Ovary (tissue), 9 donors: ENCODE measurements around the gene NIPAL1. TPM values are rescaled to one million over a fixed set of nuclear protein-coding genes. Genes with fewer than 3 reads are reported as not detected.

Experiments used
- DNase-seq, 5 donors: peaks; one replicate each; pipeline ENCODE4 v3.0.0-alpha.2; 2019 to 2020
- H3K27ac ChIP-seq, 2 donors: fragments of 200-600 bp; one replicate each; pipeline versions ENCODE4 v1.5.1 to v1.8.0; 2019 to 2022
- H3K27me3 ChIP-seq: fragments of 200-600 bp; one replicate; pipeline ENCODE4 v1.8.0; 2022
- H3K36me3 ChIP-seq: fragments of 200-600 bp; sonication (generic); one replicate; pipeline ENCODE4 v1.5.1; 2019
- H3K4me1 ChIP-seq: one replicate; pipeline ENCODE4 v1.8.1; 2013; ENCODE audit warnings: mild to moderate bottlenecking, moderate library complexity; ENCODE audit not compliant: insufficient read depth
- H3K4me3 ChIP-seq: fragments of 200-600 bp; sonication (generic); one replicate; pipeline ENCODE4 v1.5.1; 2017
- H3K9me3 ChIP-seq, 2 donors: fragments of 200-600 bp in 1 of 2; sonication (generic) in 1 of 2; one replicate each; pipeline versions ENCODE4 v1.5.1 to v1.8.1; 2013 to 2019; ENCODE audit warnings: mild to moderate bottlenecking in 1 of 2, moderate library complexity in 1 of 2
- CTCF ChIP-seq, 3 donors: fragments of 450-650 bp in 2 of 3; fragments of 200-600 bp in 1 of 3; IDR thresholded peaks; one replicate each; pipeline versions ENCODE4 v1.5.1 to v1.8.0; 2016 to 2022; ENCODE audit warnings: antibody characterized with exemption in 3 of 3, mild to moderate bottlenecking in 1 of 3
- EP300 ChIP-seq: sonication (generic); formaldehyde crosslinking; IDR thresholded peaks from one replicate; pipeline ENCODE4 v1.6.1; 2017; ENCODE audit warnings: antibody characterized with exemption
- POLR2A ChIP-seq: fragments of 450-650 bp; IDR thresholded peaks from one replicate; pipeline ENCODE4 v1.6.1; 2017; ENCODE audit warnings: antibody characterized with exemption, mild to moderate bottlenecking, moderate library complexity
- WGBS, 3 donors: extraction: QIAGEN DNeasy Blood & Tissue Kit in 1 of 3; methylation state at CpG; one replicate each; pipeline versions ENCODE4 v1.1.5 to v1.1.7; 2013 to 2017; 5-methylcytosine and 5-hydroxymethylcytosine counted together
- intact Hi-C, 4 donors: fragments of 100-400 bp; cut with DNase I; formaldehyde crosslinking; loops; one replicate each; pipeline versions ENCODE4 v1.11.0 to v1.15.1; 2022 to 2023
- polyA plus RNA-seq, 2 donors: library from polyadenylated mRNA; stranded (reverse); fragments of 200-250 nt in 1 of 2; fragments of 350-450 nt in 1 of 2; fragmentation: Illumina TruSeq in 1 of 2; extraction: RNeasy Lipid Tissue Mini Kit (QIAGEN cat#74804) in 1 of 2; gene quantifications; one replicate each; pipeline ENCODE4 v1.2.3, GENCODE V29; 2013 to 2014
- total RNA-seq, 7 donors: library from RNA; depleted of rRNA in 2 of 7; stranded (reverse); fragments of >200 nt in 2 of 7; fragmentation: NEBNext Ultra II Directional in 3 of 7; extraction: Animal tissue kit (Norgen Biotek cat#: 25700) in 3 of 7; gene quantifications; one replicate each; pipeline versions ENCODE4 v1.1.0 to v1.2.4, GENCODE V29; 2016 to 2023
- donor health status: DM: no; HTN: no; CAD: no; lungs with moderate emphysema.
- donor health status: DM: no; HTN: no; CAD: no.
- donor health status: Bipolar disorder and iron deficiency.
- donor health status: DM: yes; HTN: yes; CAD: no.
- donor health status: DM: no; HTN: no; CAD: no.
- donor health status: DM: yes; HTN: yes; CAD: no.

The NIPAL1 gene
- total and polyA plus RNA-seq, 9 donors = 0.05 to 1.8 (median 0.48) TPM; not detected in 2

GRCh38 chr4:48033412-48033811 is 16.8 kb downstream of the NIPAL1 start:
- Histone ChIP-seq H3K27ac (no peak overlapping the region), H3K27me3 (no peaks in the 10 kb centered on the region), H3K4me3 (no peak overlapping the region), H3K9me3 (no peaks in the 10 kb centered on the region), H3K4me1 (no peaks in the 10 kb centered on the region), H3K36me3 (no peaks in the 10 kb centered on the region)
- no peak for TF ChIP-seq EP300
- TF ChIP-seq CTCF (IDR thresholded peaks at IDR 0.05) = no peak
- no peak for TF ChIP-seq POLR2A
- intact Hi-C loops = no loop called here
- no peak for DNase-seq

- no peak overlapping the region for H3K4me3 ChIP-seq
- no peak overlapping the region for H3K27ac ChIP-seq
- 57 to 88% (median 84%) methylated on average over 1 of the region's 1 CpG for WGBS, 3 donors
- intact Hi-C loops = no loop called here
- no peaks in the 10 kb centered on the region for H3K9me3 ChIP-seq
- DNase-seq = no peak
- no peak for TF ChIP-seq EP300
- TF ChIP-seq POLR2A = no peak
- TF ChIP-seq CTCF (IDR thresholded peaks at IDR 0.05) = no peak
- H3K36me3 ChIP-seq = no peaks in the 10 kb centered on the region
- H3K4me1 ChIP-seq = no peaks in the 10 kb centered on the region
- no peaks in the 10 kb centered on the region for H3K27me3 ChIP-seq
Observed at GRCh38 chr4:48033825-48034413, 17.3 kb downstream of the NIPAL1 start.

GRCh38 chr4:48035952-48036351 is 19.4 kb downstream of the NIPAL1 start:
- H3K27ac ChIP-seq = no peak overlapping the region
- TF ChIP-seq CTCF (IDR thresholded peaks at IDR 0.05) = no peak
- no peak for TF ChIP-seq POLR2A
- no peak for TF ChIP-seq EP300
- no peak for DNase-seq
- WGBS, 3 donors = 88 to 93% (median 89%) methylated on average over 3 of the region's 3 CpGs
- no peaks in the 10 kb centered on the region for H3K4me1 ChIP-seq
- no peaks in the 10 kb centered on the region for H3K36me3 ChIP-seq
- no peaks in the 10 kb centered on the region for H3K9me3 ChIP-seq
- intact Hi-C loops = no loop called here
- no peaks in the 10 kb centered on the region for H3K27me3 ChIP-seq
- H3K4me3 ChIP-seq = no peak overlapping the region

GRCh38 chr4:48037117-48037462 is 20.5 kb downstream of the NIPAL1 start:
- Histone ChIP-seq H3K4me1 (no peaks in the 10 kb centered on the region), H3K27ac (no peak overlapping the region), H3K9me3 (no peaks in the 10 kb centered on the region), H3K4me3 (no peak overlapping the region), H3K27me3 (no peaks in the 10 kb centered on the region), H3K36me3 (no peaks in the 10 kb centered on the region)
- DNase-seq = no peak
- TF ChIP-seq POLR2A (no peak), CTCF (IDR thresholded peaks at IDR 0.05) (no peak), EP300 (no peak)
- WGBS, 3 donors = 17 to 38% (median 19%) methylated on average over 2 of the region's 2 CpGs
- intact Hi-C loops = no loop called here
